Ovary (tissue), 3 donors: ENCODE measurements around the gene UQCRHL.

ENCODE experiments used
- EP300 ChIP-seq: sonication (generic); formaldehyde crosslinking; IDR thresholded peaks from one replicate; pipeline ENCODE4 v1.6.1; 2017; ENCODE audit warnings: antibody characterized with exemption
- POLR2A ChIP-seq: fragments of 450-650 bp; IDR thresholded peaks from one replicate; pipeline ENCODE4 v1.6.1; 2017; ENCODE audit warnings: antibody characterized with exemption, mild to moderate bottlenecking, moderate library complexity
- TF ChIP-seq, protein P1 (sequence below), 3 donors: fragments of 450-650 bp in 2 of 3; fragments of 200-600 bp in 1 of 3; IDR thresholded peaks; one replicate each; pipeline versions ENCODE4 v1.5.1 to v1.8.0; 2016 to 2022; ENCODE audit warnings: antibody characterized with exemption in 3 of 3, mild to moderate bottlenecking in 1 of 3
- donor health status: DM: no; HTN: no; CAD: no.

- TF ChIP-seq, protein P1, sequence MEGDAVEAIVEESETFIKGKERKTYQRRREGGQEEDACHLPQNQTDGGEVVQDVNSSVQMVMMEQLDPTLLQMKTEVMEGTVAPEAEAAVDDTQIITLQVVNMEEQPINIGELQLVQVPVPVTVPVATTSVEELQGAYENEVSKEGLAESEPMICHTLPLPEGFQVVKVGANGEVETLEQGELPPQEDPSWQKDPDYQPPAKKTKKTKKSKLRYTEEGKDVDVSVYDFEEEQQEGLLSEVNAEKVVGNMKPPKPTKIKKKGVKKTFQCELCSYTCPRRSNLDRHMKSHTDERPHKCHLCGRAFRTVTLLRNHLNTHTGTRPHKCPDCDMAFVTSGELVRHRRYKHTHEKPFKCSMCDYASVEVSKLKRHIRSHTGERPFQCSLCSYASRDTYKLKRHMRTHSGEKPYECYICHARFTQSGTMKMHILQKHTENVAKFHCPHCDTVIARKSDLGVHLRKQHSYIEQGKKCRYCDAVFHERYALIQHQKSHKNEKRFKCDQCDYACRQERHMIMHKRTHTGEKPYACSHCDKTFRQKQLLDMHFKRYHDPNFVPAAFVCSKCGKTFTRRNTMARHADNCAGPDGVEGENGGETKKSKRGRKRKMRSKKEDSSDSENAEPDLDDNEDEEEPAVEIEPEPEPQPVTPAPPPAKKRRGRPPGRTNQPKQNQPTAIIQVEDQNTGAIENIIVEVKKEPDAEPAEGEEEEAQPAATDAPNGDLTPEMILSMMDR (IDR thresholded peaks at IDR 0.05), result no peak
- TF ChIP-seq POLR2A (no peak), EP300 (no peak)
Measured at GRCh38 chr1:15764890-15765289, 42.6 kb downstream of the UQCRHL start.
